ENCODE results near the gene KRTAP10-2.
"Not testable (repeated sequence)": the region's sequence is repeated elsewhere in the genome, so short reads cannot be mapped to it uniquely, and the experiment has no call there.

The KRTAP10-2 gene

GRCh38 chr21:44511938-44512275, 39.4 kb downstream of the KRTAP10-2 start:
- DNase-seq = no peak

- DNase-seq = no peak
Measured at GRCh38 chr21:44511219-44511937, 39.9 kb downstream of the KRTAP10-2 start.

GRCh38 chr21:44510508-44511218, 40.6 kb downstream of the KRTAP10-2 start:
- no peak for DNase-seq

- DNase-seq = no peak
Measured at GRCh38 chr21:44510109-44510507, 41.2 kb downstream of the KRTAP10-2 start.

GRCh38 chr21:44509539-44509938, 41.8 kb downstream of the KRTAP10-2 start:
- peak; percentile 43 for DNase-seq

- no peak for DNase-seq
Measured at GRCh38 chr21:44508711-44509445, 42.4 kb downstream of the KRTAP10-2 start.

- DNase-seq = no peak
Measured at GRCh38 chr21:44508426-44508710, 42.9 kb downstream of the KRTAP10-2 start.

- no peak for DNase-seq
Measured at GRCh38 chr21:44507673-44508425, 43.5 kb downstream of the KRTAP10-2 start.

- no peak for DNase-seq
Measured at GRCh38 chr21:44506279-44507255, 44.7 kb downstream of the KRTAP10-2 start.

- DNase-seq = no peak
Measured at GRCh38 chr21:44505673-44506278, 45.5 kb downstream of the KRTAP10-2 start.

GRCh38 chr21:44503901-44504399, 47.4 kb downstream of the KRTAP10-2 start:
- no peak for DNase-seq

GRCh38 chr21:44503006-44503889, 48.1 kb downstream of the KRTAP10-2 start:
- not testable (repeated sequence) for DNase-seq

GRCh38 chr21:44502171-44502958, 48.9 kb downstream of the KRTAP10-2 start:
- no peak for DNase-seq
